ENCODE results near the gene ASPRV1.
"Not testable (repeated sequence)": the region's sequence is repeated elsewhere in the genome, so short reads cannot be mapped to it uniquely, and the experiment has no call there.

Gene ASPRV1

GRCh38 chr2:69959425-69959824 is 2.0 kb downstream of the ASPRV1 start:
- DNase-seq, result no peak

GRCh38 chr2:69958480-69958879 is 3.0 kb downstream of the ASPRV1 start:
- DNase-seq, result no peak

- no peak for DNase-seq
These were observed 3.5 kb downstream of the ASPRV1 start for GRCh38 chr2:69957965-69958364.

GRCh38 chr2:69956475-69956979 is 4.9 kb downstream of the ASPRV1 start:
- no peak for DNase-seq

GRCh38 chr2:69955029-69955428 is 6.4 kb downstream of the ASPRV1 start:
- DNase-seq, result no peak

GRCh38 chr2:69954084-69954483 is 7.3 kb downstream of the ASPRV1 start:
- no peak for DNase-seq

GRCh38 chr2:69952336-69953115 is 8.9 kb downstream of the ASPRV1 start:
- DNase-seq, result no peak

- not testable (repeated sequence) for DNase-seq
These were observed 10.8 kb downstream of the ASPRV1 start for GRCh38 chr2:69950671-69951070.

- no peak for DNase-seq
These were observed 11.2 kb downstream of the ASPRV1 start for GRCh38 chr2:69950241-69950640.

GRCh38 chr2:69948963-69949645 is 12.3 kb downstream of the ASPRV1 start:
- DNase-seq, result no peak

GRCh38 chr2:69948032-69948962 is 13.1 kb downstream of the ASPRV1 start:
- no peak for DNase-seq

- no peak for DNase-seq
These were observed 14.0 kb downstream of the ASPRV1 start for GRCh38 chr2:69947325-69947931.

- DNase-seq, result peak; percentile 88
These were observed 14.8 kb downstream of the ASPRV1 start for GRCh38 chr2:69946351-69947324.

GRCh38 chr2:69945941-69946340 is 15.5 kb downstream of the ASPRV1 start:
- peak; percentile 50 for DNase-seq

- DNase-seq, result peak; percentile 77
These were observed 16.0 kb downstream of the ASPRV1 start for GRCh38 chr2:69945441-69945840.

- DNase-seq, result no peak
These were observed 16.7 kb downstream of the ASPRV1 start for GRCh38 chr2:69944756-69945155.

- DNase-seq, result peak; percentile 61
These were observed 17.4 kb downstream of the ASPRV1 start for GRCh38 chr2:69943843-69944525.

- no peak for DNase-seq
These were observed 18.2 kb downstream of the ASPRV1 start for GRCh38 chr2:69943000-69943842.

GRCh38 chr2:69940691-69941090 is 20.7 kb downstream of the ASPRV1 start:
- DNase-seq, result no peak

- no peak for DNase-seq
These were observed 21.7 kb downstream of the ASPRV1 start for GRCh38 chr2:69939722-69940121.
